ENCODE results near the gene ASNS.

ASNS gene

GRCh38 chr7:97844036-97844435 is 28.2 kb downstream of the ASNS start:
- in situ Hi-C loops (cut with HindIII; ENCODE audit: low sequenced_read_pairs), result loop anchor here (25.0 kb wide), 1 partner anchor 707 kb away; no protein-coding TSS in a partner anchor

- in situ Hi-C loops (cut with HindIII; ENCODE audit: low sequenced_read_pairs), result loop anchor here (25.0 kb wide), 1 partner anchor 706 kb away; no protein-coding TSS in a partner anchor
Measured at GRCh38 chr7:97842772-97843345, 29.3 kb downstream of the ASNS start.

GRCh38 chr7:97842006-97842405 is 30.2 kb downstream of the ASNS start:
- in situ Hi-C loops (cut with HindIII; ENCODE audit: low sequenced_read_pairs), result loop anchor here (25.0 kb wide), 1 partner anchor 705 kb away; no protein-coding TSS in a partner anchor

- in situ Hi-C loops (cut with HindIII; ENCODE audit: low sequenced_read_pairs), result loop anchor here (25.0 kb wide), 1 partner anchor 698 kb away; no protein-coding TSS in a partner anchor
Measured at GRCh38 chr7:97835296-97836138, 36.7 kb downstream of the ASNS start.

- in situ Hi-C loops (cut with HindIII; ENCODE audit: low sequenced_read_pairs), result no loop called here
Measured at GRCh38 chr7:97819161-97819560, 53.0 kb downstream of the ASNS start.

- in situ Hi-C loops (cut with HindIII; ENCODE audit: low sequenced_read_pairs), result no loop called here
Measured at GRCh38 chr7:97818066-97818663, 54.0 kb downstream of the ASNS start.
